GM18517 (cell line): ENCODE results near the gene ZNF564.
"Not testable (repeated sequence)": the region's sequence is repeated elsewhere in the genome, so short reads cannot be mapped to it uniquely, and the experiment has no call there.

Source experiments
- ATAC-seq: cut with Tn5 transposase; IDR thresholded peaks from one replicate; pipeline ENCODE4 v1.9.1; 2021; ENCODE audit warnings: mild to moderate bottlenecking, moderate library complexity; ENCODE audit not compliant: unreplicated experiment

ZNF564 gene

DNA sequence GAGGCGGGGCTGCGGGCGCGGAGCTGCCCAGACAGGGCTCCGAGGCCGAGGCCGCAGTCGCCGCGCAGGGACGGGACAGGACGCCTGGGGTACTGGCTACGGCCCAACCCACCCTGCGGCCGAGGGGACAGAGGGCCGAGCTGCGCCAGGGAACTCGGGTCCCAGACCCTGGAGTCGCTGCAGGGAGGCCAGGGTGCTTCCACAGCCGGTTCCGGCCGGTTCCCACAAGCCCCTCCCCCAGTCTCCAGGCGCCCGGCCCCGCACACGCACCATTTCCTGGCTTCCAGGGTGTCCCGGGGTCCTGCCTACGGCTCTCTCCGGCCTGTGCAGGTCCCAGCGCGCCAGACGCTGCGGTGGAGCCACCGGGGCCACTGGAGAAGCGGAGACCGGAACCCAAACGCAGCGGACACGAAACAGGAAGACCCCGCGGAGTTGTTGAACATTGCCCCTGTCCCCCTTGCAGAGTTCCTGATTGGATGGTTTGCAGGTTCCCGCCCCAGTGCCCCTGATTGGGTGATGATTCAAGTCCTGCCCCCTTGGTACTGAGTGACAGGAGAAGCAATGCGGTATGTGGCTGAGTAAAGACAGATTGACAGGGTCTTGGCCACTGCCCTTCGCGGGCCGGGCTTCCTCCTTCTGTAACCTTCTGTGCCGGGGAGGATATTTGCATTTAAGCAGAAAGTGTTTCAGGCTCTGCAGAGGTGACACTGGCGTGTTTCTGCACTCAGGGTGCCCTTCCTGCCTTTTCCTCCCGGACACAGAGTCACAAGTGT lies at the start of gene ZNF564:
ZNF564 (minus strand) TSS at position 423 of the 773 bp plus-strand sequence; CDS start at position 273, 150 bp downstream.
- ATAC-seq: peak; percentile 98

DNA sequence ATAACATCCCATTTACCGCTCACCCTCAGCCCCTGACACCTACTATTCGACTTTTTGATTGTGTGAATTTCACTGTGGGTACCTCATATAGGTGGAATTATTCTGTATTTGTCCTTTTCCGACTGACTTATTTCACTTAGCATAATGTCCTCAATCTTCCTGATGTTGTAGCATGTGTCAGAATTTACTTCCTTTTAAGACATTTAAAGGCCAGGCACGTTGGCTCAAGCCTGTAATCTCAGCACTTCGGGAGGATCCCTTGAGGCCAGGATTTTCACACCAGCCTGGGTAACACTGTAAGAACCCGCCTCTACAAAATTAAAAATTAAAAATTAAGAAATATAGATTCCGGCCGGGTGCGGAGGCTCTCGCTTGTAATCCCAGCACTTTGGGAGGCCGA lies 46.3 kb upstream of the ZNF564 start:
- no peak for ATAC-seq

DNA sequence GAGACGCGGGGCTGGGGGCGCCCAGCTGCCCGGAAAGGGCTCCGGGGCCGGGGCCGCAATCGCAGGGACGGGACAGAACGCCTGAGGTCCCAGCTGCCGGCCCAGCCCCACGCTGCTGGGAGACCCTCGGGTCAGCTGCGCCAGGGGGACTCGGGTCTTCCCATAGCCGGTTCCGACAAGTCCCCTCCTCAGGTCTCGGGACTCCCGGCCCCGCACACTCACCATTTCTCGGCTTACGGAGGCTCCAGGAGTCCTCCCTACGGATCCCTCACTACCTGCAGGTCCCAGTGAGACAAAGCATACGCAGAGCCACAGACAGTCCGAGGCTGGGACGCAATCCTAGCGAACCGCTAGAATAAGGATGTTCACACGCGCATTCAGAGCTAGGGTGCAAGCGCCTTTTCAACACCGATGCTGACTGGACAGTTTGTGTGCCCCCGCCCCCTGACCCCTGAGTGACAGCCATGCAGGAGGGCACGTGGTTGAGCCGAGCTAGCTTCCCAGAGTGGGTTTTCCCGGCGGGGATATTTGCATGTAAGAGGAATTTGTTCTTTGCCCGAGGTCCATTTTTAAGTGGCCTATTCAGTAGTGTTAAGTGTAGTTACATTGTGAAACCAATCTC lies 45.8 kb upstream of the ZNF564 start:
- no peak for ATAC-seq

DNA sequence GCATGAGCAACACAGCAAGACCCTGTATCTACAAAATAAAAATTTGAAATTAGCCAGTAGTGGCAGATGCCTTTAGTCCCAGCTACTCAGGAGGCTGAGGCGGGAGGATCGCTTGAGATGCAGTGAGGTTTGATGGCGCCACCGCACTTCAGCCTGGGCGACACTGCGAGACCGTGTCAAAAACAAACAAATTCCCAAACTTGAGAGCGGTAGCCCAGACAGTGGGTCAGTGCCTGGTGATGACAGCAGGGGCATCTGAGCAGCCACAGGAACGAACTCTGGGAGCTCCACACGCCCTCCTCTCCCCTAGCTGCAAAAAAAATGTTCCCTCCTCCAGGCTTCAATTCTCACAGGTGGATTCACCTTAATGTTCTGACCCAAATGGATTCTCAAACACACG lies 45.2 kb upstream of the ZNF564 start:
- ATAC-seq: no peak

DNA sequence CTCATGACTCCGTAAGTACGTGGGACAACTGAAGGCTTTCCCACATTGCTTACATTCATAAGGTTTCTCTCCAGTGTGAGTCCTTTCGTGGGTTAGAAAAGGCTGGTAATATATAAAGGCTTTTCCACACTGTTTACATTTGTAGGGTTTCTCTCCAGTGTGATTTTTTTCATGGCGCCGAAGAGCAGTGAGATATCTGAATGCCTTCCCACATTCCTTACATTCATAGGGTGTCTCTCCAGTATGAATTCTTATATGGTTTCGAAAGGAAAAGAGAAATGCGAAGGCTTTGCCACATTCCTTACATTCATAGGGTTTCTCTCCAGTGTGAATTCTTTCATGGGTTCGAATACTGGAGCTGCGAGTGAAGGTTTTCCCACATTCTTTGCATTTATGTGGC lies 29.8 kb upstream of the ZNF564 start:
- ATAC-seq: no peak

DNA sequence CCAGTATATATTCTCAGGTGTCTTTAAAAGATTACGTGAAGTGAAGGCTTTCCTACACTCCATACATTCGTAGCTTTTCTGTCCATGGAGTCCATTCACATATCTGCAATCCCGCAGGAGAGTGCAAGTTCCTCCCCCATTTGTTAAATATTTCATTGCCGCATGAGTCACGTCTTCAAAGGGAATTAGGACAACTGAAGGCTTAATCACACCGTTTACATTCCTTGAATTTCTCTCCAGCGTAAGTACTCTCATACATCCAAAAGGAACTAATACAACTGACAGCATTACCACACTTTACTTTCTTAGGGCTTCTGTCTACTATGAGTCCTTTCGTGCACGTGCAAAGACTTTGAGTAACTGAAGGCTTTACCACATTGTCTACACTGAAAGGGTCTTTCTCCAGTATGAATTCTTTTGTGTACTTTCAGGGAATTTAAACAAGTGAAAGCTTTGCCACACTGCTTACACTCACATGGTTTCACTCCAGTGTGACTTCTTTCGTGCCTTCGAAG lies 29.0 kb upstream of the ZNF564 start:
- no peak for ATAC-seq

DNA sequence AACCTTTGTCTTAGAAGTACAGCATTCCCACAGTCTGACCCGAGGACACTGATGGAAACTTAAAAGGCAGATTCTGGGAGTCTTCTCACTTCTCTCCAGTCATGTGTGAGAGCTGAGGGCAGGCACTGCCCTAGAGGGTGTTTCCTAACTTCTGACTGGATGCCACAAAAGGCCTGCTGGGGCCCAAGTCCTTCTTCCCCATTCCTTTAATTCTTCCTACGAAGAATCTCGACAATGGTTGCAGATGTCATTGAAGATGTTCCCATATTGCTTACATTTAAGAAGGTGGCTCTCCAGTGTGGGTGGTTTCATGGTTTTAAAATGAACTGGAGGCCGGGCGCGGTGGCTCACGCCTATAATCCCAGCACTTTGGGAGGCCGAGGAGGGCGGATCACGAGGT lies 27.4 kb upstream of the ZNF564 start:
- ATAC-seq: no peak

DNA sequence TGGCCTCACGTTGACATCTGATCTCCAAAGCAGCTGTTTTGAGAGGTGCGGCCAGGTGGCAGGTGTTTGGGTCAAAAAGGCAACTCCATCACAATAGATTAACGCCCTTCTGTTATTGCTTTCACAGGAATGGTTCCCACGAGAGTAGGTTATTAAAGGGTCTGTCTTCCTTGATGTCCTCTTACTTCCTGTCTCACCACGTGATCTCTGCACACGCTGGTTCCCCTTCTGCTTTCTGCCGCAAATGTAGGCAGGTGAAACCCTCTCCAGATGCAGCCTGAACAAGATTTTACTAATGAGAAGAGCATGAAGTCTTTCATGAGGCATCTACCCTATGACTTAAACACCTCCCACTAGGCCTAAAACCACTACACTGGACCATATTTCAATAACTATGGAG lies 22.8 kb upstream of the ZNF564 start:
- ATAC-seq: no peak

DNA sequence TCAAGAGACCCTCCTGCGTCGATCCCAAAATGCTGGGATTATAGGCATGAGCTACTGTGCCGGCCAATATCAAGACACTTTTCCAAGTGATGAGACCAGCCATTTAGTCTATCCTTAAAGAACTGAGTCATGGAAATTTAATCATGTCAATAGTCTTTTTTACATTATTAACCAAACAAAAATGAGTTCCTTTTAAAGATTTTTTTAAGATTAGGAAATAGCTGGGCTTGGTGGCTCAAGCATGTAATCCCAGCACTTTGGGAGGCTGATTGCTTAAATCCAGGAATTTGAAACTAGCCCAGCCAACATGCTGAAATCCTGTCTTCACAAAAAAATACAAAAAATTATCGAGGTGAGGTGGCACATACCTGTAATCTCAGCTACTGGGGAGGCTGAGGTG lies 16.7 kb upstream of the ZNF564 start:
- no peak for ATAC-seq

DNA sequence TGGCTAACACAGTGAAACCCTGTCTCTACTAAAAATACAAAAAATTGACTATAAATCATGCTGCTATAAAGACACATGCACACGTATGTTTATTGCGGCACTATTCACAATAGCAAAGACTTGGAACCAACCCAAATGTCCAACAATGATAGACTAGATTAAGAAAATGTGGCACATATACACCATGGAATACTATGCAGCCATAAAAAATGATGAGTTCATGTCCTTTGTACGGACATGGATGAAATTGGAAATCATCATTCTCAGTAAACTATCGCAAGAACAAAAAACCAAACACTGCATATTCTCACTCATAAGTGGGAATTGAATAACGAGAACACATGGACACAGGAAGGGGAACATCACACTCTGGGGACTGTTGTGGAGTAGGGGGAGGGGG lies 15.1 kb upstream of the ZNF564 start:
- ATAC-seq: not testable (repeated sequence)

DNA sequence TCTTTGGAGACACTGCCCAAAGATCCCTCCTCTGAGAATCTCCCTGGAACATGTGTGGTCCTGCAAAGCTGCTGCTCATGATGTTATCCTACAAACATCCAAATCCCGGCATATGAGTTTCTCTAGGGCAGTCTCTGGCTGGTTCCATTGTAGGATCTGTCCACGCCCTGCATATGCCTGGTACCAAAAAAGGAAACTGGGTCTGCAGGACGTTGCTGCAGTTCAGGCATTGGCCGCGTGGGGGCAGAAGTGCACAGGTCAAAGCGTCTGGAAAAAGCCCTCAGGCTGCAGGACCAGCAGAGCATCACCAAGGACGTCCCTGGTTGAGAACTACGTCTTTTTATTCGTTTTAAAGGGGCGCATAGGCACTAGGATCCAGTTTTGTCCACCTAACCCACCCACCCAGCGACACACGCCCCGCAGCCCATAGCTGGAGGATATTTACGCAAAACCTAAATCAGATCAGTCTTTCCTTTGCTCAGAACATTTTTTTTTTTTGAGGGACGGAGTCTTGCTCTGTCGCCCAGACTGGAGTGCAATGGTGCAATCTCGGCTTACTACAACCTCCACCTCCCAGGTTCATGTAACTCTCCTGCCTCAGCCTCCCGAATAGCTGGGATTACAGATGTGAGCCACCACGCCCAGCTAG lies 12.9 kb upstream of the ZNF564 start:
- no peak for ATAC-seq

DNA sequence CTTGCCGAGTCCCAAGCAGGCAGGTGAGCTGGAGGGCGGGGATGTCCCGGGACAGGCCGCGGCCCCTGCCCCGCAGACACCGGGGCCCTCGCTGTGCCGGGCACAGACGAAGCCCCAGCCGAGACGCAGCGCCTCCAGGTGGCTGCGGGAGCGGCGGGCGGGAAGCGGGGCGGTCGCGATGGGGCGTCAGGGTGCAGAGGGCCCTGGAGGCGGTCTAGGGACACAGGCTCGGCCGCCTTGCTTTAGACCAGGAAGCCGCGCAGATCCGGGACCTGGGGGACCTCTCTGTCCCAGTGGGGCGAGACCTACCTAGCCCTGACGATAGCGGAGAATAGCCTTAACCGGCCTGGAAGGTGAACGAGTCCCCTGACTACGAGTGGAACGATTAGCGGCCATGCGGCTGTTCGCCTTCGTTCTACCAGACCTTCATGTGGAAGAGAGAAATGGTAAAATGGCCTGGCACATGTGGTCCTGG lies 4.2 kb upstream of the ZNF564 start:
- ATAC-seq: no peak

DNA sequence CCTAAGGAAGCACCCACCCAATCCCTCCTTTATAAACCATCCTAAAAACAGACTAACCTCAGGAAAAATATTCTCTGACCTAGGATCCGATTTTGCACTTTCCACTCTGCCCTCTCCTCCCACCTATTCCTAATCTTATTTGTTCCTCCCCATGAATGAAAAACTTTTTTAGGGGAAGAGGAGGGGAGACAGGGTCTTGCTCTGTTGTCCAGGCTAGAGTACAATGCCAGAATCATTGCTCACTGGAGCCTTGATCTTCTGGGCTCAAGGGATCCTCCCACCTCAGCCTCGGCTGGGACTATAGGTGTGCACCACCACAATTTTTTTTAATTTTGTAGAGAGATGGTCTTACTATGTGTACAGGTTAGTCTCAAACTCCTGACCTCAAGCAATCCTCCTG lies 4.4 kb downstream of the ZNF564 start:
- ATAC-seq: no peak

DNA sequence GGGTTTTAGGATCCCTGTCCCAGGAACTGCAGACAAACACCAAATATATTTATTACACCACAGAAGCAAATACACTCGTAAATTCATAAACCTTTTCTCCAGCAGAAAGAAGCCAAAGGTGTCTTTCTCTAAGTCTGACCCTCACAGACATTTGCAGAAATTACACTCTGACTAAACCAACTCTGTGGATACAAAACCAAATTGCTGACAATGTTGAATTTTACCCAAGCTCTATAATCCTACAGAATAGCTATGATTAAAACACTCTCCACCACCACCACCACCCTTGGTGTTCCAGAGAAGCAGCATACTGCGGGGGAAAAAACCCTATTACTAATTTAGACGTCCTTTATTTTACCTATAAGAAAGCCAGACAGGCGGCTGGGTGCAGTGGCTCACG lies 5.2 kb downstream of the ZNF564 start:
- no peak for ATAC-seq

DNA sequence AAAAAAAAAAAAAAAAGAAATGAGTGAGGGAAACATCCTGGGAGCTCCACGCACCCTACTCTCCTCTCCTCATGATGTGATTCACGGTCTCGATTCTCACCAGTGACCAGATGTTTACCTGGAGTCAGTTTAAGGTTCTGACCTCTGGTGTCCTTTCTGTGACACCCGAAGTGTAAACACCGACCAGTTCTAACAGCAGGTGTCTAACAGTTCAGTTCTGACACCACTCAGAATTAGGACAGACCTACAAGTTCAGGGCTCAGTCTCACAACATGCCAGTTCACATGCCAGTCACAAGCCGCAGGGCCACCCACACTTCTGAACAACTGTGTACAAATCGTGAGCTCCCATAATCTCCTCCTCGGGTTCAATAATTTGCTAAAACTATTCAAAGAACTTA lies 6.0 kb downstream of the ZNF564 start:
- ATAC-seq: no peak

DNA sequence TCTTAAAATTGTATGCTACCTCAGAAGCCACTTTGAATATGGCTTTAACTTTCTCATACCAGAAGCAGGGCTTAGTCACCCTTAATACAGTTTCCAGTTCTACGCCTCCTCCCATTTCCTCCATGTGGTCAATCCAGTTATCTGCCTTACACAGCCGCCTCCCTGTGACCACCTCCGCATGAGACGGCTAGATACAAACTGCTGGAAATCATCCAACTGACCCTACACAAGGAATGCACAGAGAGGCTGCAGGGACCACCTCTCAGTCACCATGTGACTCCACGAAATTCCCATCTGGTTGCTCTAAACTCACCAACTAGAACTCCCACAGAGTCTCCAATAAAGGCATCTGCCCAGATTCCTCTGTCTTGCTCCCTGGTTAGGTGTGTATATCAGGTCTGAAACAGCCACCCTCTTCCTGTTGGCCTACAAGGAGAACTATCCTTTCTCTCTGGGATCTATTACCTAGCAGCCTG lies 6.8 kb downstream of the ZNF564 start:
- no peak for ATAC-seq

DNA sequence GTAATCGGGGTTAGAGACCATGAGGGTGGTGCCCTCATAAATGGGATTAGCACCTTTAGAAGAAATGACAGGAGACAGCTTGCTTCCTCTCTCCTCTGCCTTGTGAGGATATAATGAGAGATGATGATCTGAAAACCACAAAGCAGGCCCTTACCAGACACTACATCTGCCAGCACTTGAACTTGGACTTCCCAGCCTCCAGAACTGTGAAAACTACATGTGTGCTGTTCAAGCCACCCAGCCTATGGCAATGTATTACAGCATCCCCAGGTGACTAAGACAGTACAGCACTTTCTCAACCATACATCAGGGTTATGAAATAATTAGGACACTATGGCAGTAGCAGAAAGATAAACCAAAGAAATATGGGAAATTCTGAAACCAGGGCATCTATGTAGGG lies 7.4 kb downstream of the ZNF564 start:
- ATAC-seq: no peak

DNA sequence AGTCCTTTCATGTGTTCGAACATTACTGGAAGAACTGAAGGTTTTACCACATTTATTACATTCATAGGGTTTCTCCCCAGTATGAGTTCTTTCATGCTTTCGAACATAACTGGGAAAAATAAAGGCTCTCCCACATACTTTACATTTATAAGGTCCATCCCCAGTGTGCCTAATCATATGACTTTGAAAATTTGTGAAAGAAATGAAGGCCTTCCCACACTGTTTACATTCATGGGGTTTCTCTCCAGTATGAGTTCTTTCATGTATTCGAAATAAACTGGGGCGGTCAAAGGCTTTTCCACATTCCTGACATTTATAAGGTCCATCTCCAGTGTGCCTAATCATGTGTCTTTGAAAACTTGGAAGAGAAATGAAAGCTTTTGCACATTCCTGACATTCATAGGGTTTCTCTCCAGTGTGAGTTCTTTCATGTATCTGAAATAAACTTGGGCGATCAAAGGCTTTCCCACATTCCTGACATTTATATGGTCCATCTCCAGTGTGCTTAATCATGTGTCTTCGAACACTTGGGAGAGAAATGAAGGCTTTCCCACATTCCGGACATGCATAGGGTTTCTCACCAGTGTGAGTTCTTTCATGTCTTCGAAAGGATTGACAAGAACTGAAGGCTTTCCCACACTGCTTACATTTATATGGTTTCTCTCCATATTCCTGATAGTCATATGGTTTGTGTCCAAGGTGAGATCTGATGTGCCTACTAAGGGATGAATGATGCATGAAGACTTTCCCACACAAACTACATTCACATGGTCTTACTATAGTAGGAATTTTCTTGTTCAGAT lies 24.0 kb downstream of the ZNF564 start:
- ATAC-seq: no peak

DNA sequence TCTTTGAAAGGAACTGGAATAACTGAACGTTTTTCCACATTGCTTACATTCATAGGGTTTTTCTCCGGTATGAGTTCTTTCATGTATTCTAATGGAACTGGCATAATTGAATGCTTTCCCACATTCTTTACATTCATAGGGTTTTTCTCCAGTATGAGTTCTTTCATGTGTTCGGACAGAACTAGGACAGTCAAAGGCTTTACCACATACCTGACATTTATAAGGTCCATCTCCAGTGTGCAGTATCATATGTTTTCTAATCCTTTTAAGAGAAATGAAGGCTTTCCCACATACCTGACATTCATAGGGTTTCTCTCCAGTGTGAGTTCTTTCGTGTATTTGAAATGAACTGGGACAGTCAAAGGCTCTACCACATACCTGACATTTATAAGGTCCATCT lies 24.7 kb downstream of the ZNF564 start:
- no peak for ATAC-seq

DNA sequence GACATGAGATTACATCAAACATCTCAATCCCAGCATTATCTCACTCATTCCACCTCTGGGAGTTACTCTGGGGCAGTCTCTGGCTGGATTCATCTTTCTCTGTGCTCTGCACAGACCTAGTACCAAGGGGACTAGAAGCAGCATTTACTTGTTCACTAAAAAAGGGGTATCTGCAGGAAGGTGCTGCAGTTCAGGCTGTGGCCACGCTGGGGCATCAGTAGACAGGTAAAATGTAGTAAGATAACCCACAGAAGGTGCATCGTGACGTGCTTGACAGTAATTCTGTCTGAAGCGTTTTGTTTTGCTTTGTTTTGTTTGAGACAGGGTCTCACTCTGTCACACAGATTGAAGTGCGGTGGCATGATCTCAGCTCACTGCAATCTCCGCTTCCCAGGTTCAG lies 29.3 kb downstream of the ZNF564 start:
- ATAC-seq: no peak

DNA sequence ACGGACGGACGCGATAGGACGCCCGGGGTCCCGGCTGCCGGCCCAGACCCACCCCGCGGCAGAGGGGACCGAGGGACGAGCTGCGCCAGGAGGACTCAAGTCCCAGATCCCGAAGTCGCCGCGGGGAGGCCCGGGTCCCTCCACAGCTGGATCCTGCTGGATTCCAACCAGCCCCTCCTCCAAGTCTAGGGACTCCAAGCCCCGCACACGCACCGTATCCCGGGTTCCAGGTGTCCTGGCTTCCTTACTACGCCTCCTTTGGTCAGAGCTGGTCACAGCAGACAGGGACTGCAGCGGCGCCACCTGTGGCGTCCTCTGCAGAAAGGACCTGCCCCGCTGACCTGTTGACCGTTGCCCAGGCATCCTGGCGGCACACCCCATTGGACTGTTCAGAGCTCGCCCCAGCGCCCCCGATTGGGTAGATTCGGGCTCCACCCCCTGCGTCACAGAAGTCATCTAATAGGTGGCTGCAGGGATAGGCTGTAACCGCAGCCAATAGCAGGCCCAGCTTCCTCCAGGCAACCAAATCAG lies 37.7 kb downstream of the ZNF564 start:
- ATAC-seq: no peak
